Right kidney (tissue), 9 donors: ENCODE data around the gene IFI16.

Source experiments
- DNase-seq: peaks from one replicate; pipeline ENCODE4 v3.0.0-alpha.2; 2016
- long read RNA-seq, 8 donors: transcript quantifications; one replicate each; lab custom pipeline, GENCODE V29; 2026

Gene IFI16
- long read RNA-seq, donor 1, partial matches to known transcripts, result 0 of 4 reads
- long read RNA-seq, donor 1, other reads (novel, unspliced or antisense), result 0 of 4 reads
- long read RNA-seq, donor 2, result 0 reads
- long read RNA-seq, donor 3, partial matches to known transcripts, result 0 of 1 reads
- long read RNA-seq, donor 3, other reads (novel, unspliced or antisense), result 0 of 1 reads
- long read RNA-seq, donor 4, partial matches to known transcripts, result 10 of 11 reads
- long read RNA-seq, donor 4, other reads (novel, unspliced or antisense), result 0 of 11 reads
- long read RNA-seq, donor 5, partial matches to known transcripts, result 0 of 3 reads
- long read RNA-seq, donor 5, other reads (novel, unspliced or antisense), result 0 of 3 reads
- long read RNA-seq, donor 6, partial matches to known transcripts, result 6 of 6 reads
- long read RNA-seq, donor 6, other reads (novel, unspliced or antisense), result 0 of 6 reads
- long read RNA-seq, donor 7, partial matches to known transcripts, result 0 of 4 reads
- long read RNA-seq, donor 7, other reads (novel, unspliced or antisense), result 0 of 4 reads
- long read RNA-seq, donor 8, partial matches to known transcripts, result 0 of 3 reads
- long read RNA-seq, donor 8, other reads (novel, unspliced or antisense), result 0 of 3 reads

GRCh38 chr1:159009704-159010361 is at the start of gene IFI16:
Gene IFI16 (plus strand): TSS chr1:159009907. CDS start chr1:159014681, 4,774 bp downstream.
- peak; percentile 33 for DNase-seq

GRCh38 chr1:158961178-158961577 is 48.5 kb upstream of the IFI16 start:
- no peak for DNase-seq

DNA sequence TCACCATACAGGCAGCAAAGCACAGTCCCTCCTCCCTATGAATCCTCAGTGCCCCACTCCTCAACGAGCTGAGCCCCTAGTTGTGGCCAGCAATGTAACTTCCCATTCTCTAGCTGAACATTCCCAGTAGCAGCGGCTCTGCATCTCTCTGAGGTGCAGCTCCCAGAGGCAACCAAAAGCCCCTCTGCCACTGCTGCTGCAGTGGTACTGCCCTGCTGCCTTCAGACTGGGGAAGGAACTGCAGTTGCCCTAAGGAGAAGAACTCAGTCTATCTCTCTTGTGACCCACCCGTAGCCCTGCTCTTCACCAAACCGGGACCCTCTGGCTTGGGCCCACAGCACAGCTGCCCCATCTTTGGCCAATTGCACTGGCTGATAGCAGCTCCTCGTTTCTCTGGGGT is 46.7 kb upstream of the IFI16 start:
- DNase-seq, result no peak

- DNase-seq, result no peak
Measured at GRCh38 chr1:158969166-158969565, 40.5 kb upstream of the IFI16 start.

- DNase-seq, result no peak
Measured at GRCh38 chr1:158969855-158970254, 39.9 kb upstream of the IFI16 start.

- no peak for DNase-seq
Measured at GRCh38 chr1:158972841-158973240, 36.9 kb upstream of the IFI16 start.

DNA sequence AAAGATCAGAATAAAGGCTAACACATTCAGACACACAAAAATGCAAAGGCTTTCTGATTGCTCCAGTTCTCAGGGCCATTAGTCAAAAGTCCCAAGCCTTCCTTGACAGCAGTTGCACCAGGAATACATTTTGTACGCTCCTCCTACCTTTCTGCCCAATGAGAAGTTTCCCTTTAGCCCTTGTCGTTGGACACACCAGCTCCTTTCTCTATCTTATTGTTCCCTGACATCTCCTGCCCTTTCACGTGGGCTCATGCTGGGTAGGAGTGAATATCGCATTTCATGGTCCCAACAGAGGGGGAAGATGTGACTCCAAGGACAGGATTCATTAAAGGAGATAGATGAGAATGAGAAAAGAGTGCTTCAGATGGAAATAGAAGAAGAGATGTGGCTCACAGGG is 33.5 kb upstream of the IFI16 start:
- no peak for DNase-seq

- DNase-seq, result no peak
Measured at GRCh38 chr1:158978730-158979129, 31.0 kb upstream of the IFI16 start.

DNA sequence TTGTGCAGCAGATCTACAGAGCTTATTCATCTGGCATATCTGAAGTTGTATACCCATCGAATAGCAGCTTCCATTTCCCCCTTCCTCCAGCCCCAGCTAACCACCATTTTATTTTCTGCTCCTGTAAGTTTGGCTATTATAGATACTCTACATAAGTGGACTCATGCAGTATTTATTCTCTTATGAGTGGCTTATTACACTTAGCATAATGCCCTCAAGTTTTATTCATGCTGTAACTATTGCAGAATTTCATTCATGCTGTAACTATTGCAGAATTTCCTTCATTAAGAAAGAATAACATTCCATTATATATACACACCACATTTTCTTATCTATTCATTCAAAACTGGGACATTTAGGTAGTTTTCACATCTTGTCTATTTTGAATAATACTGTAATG is 30.5 kb upstream of the IFI16 start:
- DNase-seq, result no peak

GRCh38 chr1:158983235-158983634 is 26.5 kb upstream of the IFI16 start:
- DNase-seq, result no peak

DNA sequence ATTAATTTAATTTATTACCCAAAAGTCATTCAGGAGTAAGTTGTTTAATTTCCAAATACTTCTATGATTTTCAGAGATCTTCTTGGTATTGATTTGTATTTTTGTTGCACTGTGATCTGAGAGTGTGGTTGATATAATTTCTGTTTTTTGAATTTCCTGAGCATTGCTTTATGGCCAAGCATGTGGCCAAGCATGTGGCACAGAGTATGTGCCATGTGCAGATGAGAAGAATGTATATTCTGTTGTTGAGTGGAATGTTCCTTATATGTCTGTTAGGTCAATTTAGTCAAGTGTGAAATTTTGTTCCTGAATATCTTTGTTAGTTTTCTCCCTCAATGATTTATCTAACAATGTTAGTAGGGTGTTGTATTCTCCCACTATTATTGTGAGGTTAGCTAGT is 25.3 kb upstream of the IFI16 start:
- DNase-seq, result no peak

- DNase-seq, result no peak
Measured at GRCh38 chr1:158989424-158989823, 20.3 kb upstream of the IFI16 start.

GRCh38 chr1:158992787-158993312 is 16.9 kb upstream of the IFI16 start:
- DNase-seq, result no peak

DNA sequence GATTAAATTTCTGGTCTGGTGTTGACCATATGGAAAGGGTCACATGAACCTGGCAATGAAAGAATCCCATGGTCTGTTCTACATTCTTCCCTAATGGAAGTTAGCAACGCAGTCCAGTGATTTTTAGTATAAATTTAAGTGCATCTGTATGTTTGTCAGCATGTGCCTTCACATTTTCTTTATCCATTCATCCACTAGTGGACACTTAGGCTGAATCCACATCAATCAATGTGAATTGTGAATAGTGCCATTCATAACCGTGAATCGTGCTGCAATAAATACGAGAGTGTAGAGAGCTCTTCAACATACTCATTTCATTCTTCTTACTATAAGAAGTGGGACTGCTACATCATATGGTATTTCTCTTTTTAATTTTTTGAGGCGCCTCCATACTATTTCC is 12.7 kb upstream of the IFI16 start:
- no peak for DNase-seq

DNA sequence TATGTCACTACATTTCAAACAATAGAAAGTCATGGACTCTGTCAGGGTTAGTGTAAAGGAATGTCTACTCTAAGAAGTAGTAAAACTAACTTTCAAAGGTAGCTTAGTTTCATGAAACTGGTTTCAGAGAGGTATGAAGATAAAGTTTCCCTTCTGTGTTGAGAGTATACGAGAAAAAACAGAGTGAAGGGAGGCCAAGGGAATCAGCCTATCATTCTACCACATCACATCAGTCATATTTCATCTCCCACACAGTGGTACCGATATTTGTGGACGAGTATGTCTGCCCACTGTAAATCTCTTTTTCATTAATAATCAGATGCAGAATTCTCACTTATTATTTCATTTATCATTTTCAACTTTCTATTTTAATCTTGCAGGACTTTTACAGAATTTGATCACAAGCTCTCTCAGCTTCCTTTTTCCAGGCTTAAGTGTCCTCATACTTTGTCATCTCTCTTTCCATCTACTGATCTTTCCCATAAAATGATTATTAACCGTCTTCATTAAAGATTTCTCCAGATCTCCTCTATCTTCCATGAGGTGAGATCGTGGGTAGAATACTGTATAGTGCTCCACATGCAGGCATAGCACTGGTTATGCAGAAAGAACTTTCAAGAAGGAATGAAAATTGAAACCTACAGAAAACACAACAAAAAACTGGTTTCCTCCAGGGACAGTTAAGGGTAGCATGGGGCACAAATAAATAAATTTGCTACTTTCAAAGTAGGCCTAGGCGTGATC is 11.5 kb upstream of the IFI16 start:
- DNase-seq, result no peak

GRCh38 chr1:158998781-158999161 is 10.9 kb upstream of the IFI16 start:
- peak; percentile 83 for DNase-seq

DNA sequence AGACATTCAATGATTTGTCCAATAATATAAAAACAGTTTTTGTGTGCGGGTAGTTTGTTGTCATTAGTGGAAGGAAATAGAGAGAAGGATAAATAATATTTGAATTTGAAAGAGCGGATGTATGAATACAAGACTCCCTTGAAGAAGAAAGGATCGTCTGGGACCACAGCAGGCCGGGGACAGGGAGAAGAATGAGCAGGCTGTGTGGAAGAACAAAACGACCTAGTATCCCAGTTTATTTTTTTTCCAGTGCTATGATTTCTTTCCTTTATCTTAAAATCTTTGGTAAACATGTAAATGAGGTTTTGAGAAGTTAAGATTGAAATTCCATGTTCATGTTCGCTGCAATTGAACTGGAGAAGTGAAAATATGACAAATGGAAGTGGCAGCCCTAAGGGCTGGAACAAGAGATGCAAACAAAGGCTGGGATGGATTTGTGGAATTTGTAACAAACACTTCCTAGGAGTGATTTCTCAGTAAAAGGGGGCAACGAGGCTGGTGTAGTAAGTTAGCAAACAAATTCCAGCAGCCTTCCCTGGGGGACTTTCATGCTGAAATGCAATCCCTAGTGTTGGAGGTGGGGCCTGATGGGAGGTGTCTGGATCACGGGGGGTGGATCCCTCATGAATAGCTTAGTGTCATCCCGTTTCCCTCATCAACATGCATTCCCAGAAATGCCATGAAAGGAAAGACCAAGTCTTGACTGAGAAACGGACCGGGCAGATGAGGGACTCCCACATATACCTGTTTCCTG is 10.2 kb upstream of the IFI16 start:
- peak; percentile 77 for DNase-seq

DNA sequence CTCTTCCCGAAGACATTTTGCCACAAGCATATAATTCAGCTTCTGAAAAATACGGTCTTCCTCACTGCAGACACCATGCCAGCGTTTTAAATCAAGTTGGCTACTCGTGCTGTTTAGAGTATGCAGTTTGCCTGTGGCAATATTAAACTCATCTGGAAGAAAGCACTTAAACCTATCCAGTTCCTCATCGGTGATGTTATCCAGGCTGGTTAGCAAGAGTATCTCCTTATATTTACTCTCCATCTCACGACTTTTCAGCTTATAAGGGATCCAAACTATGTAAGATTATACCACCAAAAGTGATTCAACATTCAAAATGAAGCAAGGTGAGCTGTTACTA is 9.7 kb upstream of the IFI16 start:
- DNase-seq, result no peak

DNA sequence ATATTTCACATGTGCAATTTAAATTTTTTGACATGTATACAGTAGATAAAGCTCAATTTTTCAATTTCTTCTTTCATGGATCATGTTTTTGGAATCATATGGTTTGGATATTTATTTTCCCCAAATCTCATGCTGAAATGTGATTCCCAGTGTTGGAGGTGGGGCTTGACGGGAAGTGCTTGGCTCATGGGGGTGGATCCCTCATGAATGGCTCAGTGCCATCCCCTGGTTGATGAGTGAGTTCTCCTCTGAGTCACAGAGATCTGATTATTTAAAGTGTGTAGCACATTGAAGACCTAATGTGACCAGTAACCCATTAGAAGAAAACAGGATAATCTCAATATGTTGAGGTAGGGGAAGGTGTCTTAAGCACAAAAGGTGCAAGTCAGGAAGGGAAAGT is 9.1 kb upstream of the IFI16 start:
- DNase-seq, result peak; percentile 34

- no peak for DNase-seq
Measured at GRCh38 chr1:159005161-159005560, 4.5 kb upstream of the IFI16 start.

- DNase-seq, result peak; percentile 46
Measured at GRCh38 chr1:159005676-159006075, 4.0 kb upstream of the IFI16 start.
